Measurements from ENCODE around the gene PIK3CB.
"Not testable (repeated sequence)": the region's sequence is repeated elsewhere in the genome, so short reads cannot be mapped to it uniquely, and the experiment has no call there.

The PIK3CB gene

DNA sequence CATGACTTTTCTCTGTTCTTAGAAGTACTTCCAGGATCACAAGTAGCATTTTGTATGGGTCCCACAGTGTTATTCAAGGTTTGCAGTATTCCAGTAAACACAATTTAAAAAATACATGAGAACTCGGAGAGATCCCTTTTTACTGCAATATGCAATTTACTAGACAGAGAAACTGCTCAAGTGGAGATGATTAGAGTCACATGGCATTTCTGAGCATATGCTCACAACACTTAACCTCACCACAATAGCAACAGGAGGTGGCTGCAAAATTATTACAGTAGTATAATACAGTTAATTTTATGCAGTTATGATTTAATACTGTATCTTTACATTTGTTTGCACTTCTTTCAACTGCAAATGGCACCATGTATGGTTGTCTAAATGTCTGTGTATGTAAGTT lies 87.5 kb downstream of the PIK3CB start:
- no peak for DNase-seq (ENCODE audit: low read depth)

DNA sequence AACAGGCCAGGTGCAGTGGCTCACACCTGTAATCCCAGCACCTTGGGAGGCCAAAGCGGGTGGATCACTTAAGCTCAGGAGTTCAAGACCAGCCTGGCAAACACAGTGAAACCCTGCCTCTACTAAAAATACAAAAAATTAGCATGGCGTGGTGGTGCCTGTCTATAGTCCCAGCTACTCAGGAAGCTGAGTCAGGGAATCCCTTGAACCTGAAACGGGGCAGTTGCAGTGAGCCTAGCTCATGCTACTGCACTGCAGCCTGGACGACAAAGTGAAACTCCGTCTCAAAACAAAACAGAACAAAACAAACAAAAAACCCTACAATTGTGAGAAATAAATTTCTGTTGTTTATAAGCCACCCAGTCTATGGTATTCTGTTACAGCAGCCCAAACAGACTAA lies 94.7 kb downstream of the PIK3CB start:
- no peak for DNase-seq (ENCODE audit: low read depth)

DNA sequence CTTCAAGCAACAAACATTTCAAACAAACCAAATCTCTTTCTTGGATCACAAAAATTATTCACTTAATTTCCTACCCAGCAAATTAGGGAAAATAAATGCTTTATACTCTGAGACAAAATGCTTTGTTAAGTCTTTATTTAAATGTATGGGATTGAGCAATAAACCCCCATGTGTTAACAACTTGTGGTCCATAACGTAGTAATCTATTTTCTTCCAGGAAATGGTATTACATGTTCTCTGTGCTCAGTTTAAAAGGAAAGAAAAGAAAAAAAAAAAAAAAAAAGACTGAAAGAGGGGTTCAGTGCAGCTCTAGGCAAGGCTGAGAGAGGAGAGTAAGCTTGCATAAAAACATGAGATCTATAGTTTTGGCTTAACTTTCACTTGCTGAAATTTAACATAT lies 102.3 kb downstream of the PIK3CB start:
- DNase-seq (ENCODE audit: low read depth): no peak

DNA sequence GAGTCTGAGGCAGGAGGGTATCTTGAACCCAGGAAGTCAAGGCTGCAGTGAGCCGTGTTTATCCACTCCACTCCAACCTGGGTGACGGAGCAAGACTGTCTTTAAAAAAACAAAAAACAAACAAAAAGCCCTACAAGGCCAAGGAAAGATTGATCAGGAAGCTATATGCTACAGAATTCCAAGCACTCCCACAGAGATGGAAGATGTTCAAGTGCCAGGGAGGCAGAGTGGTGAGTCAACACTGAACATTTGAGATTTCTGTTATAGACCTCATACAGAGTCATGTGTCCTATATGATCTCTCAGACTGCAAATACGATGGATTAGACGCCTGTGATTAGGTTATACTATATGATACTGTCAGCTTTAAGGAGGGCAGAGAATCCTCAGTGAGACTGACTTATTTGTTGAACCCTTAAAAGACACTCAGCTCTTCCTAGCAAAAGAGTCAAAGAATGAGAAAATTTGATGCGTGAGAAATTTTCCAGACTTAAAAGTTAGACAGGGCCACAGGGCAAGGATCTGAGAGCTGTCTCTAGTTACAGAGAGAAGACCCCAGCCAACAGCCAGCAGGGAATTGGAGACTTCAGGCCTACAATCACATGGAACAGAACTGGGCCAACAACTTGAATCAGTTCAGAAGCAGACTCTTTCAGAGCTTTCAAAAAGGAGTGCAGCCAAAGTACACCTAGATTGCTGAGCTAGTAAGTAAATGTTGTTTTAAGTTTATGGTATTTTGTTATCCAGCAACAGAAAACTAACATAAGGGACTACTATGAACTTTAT lies 107.6 kb downstream of the PIK3CB start:
- DNase-seq (ENCODE audit: low read depth): no peak

DNA sequence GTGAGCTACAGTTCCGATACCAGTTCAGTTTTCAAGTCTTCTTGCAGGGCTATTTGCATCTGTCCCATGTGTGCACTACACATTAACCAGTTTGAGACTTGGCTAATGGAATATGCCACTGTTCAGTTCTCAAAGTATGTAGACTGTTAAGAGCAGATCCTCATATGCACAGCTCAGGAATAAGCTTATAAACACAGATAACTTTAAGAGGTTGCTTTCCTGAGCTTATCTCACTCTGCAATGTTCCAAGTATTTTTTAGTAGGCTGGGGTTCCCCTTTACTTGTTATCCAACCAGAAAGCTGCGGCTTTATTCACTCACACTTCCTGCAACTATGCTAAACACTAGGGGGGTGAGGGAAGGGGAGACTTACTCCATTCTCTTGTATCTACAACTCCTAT lies 108.7 kb downstream of the PIK3CB start:
- DNase-seq (ENCODE audit: low read depth): not testable (repeated sequence)

DNA sequence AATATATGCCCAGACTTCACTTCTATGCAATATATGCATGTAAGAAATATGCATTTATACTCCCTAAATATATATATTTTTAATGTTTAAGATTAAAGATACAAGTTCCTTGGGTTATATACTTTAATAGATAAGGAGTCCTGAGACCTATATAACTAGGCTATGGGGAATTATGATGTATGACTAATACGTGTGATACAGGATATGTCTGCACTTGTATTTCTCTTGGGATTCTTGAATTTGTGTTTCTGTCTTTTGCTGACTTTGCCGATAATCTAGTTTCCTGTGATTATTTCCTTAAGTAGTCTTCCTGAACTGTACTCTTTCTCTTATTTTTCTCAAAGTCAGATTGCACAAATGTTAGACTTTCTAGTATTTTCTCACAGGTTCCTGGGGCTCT lies 109.6 kb downstream of the PIK3CB start:
- DNase-seq (ENCODE audit: low read depth): no peak

DNA sequence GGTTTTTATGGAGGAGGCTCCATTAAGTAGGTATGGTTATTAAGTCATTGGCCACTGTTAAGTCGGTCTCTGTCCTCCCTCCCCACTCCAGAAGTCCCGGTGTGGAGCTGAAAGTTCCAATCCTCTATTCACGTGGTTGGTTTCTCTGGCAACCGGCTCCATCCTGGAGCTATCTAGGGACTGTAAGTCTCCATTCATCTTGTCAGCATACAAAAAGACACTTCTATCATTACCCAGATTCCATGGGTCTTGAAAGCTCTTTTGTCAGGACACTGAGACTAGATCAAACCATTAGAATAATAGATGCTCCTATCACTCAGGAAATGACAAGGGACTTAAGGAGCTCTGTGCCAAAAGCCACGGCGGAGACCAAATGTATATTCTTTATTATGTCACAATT lies 110.3 kb downstream of the PIK3CB start:
- DNase-seq (ENCODE audit: low read depth): no peak

DNA sequence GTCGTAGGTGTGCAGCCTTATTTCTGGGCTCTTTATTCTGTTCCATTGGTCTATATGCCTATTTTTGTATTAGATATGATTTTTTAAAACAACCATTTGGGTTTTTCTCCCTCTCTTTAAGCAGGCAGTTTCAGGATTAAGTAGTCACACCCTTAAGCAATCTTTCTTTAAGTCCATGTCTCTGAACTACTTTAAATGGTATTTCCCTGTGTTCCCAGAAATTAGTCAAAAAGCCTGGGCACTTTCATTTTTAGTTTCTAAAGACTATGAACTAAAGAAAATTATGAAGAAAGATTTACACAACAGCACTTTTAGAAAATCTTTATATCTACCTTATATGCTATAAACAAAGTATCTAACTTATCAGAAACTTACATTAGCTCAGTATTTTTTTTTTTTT lies 115.9 kb downstream of the PIK3CB start:
- DNase-seq (ENCODE audit: low read depth): no peak

DNA sequence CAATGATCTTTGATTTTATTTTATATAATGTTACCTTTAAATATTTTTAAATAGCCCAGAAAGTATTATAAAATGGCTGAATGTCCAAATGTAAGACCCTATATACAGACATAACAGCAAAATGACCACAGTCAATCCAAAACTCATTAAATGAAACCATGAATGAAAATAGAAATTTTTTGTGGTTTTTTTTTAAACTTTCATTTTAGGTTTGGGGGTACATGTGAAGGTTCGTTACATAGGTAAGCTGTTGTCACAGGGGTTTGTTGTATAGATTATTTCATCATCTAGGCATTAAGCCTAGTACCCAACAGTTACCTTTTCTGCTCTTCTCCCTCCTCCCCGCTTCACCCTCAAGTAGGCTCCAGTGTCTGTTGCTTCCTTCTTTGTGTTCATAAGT lies 117.4 kb downstream of the PIK3CB start:
- DNase-seq (ENCODE audit: low read depth): no peak

DNA sequence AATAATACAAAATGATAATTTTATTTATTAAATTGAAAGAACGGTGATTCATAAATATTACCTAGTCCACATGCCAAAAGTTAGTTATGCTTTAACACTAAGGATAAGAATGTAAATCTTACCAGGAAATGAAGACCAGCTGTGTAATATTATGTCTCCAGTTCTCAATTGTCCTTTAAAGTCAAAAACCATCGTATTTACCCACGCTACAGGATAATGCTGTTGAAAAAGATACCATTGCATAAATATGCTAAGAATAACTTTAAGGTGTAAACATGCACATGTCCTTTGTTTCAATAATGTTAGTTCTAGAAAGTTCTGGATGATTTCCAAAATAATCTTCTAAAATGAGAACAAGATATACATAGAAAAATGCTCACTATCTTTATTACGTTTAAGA lies 122.6 kb downstream of the PIK3CB start:
- no peak for DNase-seq (ENCODE audit: low read depth)

DNA sequence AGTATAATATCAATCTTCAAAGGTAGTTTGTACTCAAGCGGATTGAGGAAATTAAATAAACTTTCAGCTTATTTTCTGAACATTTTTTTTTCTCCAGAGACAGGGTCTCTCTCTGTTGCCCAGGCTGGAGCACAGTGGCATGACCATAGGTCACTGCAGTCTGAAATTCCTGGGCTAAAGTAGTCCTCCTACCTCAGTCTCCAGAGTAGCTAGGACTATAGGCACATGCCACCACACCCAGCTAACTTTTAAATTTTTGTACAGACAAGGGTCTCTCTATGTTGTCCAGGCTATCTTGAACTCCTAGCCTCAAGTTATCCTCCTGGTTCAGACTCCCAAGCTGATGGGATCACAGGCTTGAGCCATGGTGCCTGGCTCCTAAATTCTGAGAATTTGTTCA lies 129.1 kb downstream of the PIK3CB start:
- no peak for DNase-seq (ENCODE audit: low read depth)

DNA sequence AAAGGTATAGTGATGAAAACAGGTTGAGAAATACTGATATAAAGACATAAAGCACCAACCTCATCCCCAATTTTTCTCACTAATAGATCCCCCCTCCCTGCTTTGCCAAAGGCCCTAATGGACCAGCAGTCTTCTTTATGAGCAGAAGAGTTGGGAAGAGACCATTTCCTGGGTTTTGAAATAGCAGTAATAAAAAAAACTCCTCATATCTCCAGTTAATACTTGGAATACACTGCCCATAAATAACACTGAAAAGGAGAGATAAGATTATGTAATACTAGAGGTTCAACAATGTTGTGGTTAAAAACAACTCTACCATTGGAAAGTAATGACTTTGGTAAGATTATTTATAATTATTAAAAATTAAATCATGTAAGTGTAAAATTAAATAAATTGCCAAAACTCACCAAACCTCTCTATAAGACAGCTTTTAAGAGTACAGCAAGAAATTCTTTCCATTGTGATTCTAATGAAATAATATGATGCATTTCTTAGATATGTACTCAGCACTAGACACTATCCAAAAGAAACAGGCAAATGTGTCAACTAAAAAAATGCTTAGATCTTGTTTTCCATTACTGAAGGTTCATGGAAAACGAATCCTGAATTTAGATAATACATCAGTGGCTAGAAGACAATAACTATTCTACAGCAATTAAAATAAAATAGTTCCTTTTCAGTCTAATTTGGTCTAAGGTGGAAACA lies 137.9 kb downstream of the PIK3CB start:
- DNase-seq (ENCODE audit: low read depth): no peak

DNA sequence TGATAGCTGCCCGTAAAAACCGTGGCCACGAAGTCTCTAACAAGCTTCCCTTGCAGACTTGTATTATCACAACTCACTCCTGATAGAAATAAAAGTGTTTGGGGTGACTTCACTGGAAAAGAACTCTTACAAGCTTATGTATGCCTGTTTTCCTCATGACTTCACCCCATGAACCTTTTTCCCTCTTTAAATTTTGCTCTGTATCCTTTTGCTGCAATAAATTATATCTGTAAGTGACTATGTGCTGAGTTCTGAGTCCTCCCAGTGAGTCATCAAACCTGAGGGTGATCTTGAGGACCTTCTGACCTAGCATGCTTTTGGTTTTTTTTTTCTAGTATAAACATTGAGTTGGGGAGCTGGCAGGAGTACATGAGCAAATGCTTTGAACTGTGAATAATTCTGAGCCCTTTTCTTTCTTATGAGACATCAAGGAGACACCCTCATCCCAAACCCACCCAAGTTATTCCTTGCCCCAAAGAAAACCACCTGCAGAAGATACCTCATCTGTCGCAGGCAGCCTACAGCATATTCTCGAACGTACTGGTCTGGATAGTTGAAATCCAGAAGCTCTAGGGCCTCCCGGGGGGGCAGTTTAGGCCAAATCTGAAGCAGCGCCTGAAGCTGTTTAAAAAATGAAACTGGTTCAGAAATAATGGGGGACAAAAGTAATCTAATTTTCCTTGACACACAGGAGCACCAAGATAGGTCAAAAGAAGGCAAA lies 140.3 kb downstream of the PIK3CB start:
- no peak for DNase-seq (ENCODE audit: low read depth)

DNA sequence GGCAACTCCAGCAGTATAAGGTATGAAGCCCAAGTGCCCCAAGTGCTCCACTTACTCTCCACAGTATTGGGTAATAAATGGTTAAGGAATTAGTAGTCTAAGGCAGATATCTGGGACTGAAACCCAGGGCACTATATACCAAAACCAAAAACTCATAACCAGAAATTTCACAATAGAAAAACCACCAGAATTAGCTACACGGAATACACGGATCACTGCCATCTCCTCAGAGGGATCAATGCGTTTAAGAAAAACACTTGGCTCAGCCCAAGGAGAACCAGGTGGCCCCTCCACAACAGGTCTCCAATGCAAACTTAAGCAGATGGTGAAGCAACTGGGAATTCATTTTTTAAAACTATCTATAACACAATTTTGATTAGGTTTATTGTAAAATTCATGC lies 142.6 kb downstream of the PIK3CB start:
- DNase-seq (ENCODE audit: low read depth): no peak

DNA sequence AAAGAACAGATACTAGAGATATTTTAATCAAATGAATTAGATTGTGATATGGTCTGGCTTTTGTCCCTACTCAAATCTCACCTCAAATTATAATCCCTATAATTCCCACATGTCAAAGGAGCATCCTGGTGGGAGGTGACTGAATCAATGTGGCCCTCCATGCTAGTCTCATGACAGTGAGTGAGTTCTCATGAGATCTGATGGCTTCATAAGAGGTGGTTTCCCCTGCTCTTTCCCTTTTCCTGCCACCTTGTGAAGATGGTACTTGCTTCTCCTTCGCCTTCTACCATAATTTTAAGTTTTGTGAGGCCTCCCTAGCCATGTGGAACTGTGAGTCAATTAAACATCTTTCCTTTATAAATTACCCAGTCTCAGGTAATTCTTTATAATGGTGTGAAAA lies 143.4 kb downstream of the PIK3CB start:
- DNase-seq (ENCODE audit: low read depth): no peak

DNA sequence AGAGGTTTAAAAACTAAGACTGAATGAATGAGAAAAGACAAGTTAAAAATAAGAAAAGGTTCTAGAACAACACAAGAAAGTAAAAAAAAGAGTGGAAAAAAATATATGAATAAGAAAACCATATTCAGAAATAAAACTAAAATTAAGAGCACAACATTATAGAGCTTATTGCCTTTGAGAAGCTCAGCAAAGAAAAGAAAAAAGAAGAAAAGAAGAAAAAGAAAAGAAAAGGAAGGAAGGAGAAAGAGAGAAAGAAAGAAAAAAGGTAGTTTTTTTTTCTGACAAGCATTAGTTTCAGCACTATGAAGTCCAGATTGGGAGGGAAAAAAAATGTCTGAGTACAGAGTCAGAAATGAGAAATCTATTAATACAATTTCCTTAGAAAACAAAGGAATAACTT lies 144.7 kb downstream of the PIK3CB start:
- no peak for DNase-seq (ENCODE audit: low read depth)

DNA sequence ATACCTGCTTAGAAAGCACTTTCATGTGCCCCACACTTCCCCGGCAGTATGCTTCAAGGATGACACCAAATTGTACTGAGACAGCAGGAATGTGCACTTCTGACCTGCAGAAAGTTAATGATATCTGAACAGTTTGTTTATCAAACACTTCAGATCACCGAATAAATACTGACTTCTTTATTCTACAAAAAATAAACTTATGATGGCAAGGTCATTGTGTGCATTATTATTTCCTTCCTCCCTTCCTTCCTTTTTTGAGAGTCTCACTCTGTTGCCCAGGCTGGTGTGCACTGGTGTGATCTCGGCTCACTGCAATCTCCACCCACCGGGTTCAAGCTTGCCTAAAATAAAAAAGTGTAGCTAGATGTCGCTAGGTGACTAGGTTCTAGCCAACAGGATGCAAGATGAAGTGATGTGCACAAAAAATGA lies 145.8 kb downstream of the PIK3CB start:
- DNase-seq (ENCODE audit: low read depth): no peak

DNA sequence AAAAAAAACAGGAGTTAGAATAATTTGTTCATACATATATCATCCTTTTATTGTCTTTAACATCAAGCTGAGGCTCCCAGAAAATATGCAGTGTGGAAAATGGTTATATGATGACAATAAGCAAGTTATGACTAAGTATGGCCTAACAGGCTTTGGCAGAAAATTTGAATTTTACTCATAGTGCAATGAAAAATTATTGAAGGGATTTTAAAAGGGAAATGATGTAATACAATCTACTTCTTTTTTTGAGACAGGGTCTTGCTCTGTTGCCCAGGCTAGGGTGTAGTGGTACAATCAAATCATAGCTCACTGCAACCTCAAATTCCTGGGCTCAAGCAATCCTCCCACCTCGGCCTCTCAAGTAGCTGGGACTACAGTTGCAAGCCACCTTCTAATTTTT lies 147.5 kb downstream of the PIK3CB start:
- DNase-seq (ENCODE audit: low read depth): no peak

DNA sequence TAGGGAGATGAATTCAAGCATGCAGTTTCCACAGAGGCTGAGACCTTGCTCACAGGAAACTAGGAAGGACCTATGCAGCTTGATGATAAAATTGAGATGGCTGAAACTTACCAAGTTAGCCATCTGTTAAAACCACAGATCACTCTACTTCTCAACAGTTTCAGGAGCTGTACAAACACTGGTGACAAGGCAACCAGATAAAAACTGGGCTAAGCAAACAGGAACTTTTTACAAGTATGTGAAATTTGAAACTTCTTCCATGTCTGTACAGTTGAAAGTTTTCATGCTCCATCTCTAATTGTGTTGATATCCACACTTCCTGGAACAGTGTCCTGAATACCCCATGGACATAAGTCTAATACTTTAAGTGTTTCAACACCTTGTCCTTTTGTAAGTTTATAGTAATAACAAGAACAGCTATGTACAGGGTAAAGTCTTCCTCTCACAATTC lies 147.9 kb downstream of the PIK3CB start:
- no peak for DNase-seq (ENCODE audit: low read depth)

DNA sequence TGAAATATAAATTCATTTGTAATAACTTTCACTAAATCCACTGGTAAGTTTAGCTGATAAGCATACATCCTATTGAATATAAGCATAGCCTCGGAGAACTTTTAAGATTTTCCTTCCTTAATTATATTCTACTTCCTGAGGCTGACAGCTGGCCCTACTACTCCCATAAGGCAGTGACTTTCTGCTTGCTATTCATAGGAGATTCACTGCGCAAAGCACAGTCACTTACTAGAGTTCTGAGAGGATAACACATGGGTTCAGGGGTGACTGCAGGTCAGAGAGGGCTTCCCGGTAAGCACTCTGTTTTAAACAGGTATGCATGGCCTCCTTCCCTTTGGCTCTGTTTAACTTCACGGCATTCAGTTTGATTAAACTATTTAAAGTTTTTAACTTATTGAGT lies 150.3 kb downstream of the PIK3CB start:
- DNase-seq (ENCODE audit: low read depth): no peak

DNA sequence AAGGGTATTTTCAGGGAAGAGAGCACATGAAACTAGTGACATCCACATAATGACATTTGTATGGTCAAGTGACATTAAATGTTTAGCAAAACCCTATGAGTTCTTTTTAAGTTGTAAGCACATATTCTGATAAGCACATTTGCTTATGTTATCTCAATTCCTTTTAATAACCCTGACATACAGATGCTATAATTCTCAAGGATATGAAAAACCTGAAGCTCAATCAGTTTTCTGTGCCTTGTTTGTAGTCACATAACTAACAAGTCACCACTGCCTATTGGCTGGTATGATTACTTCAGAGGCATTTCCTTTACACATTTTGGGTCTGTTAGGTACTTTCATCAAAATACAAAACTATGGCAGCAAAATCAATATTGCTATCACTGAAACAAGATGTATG lies 152.1 kb downstream of the PIK3CB start:
- DNase-seq (ENCODE audit: low read depth): no peak

DNA sequence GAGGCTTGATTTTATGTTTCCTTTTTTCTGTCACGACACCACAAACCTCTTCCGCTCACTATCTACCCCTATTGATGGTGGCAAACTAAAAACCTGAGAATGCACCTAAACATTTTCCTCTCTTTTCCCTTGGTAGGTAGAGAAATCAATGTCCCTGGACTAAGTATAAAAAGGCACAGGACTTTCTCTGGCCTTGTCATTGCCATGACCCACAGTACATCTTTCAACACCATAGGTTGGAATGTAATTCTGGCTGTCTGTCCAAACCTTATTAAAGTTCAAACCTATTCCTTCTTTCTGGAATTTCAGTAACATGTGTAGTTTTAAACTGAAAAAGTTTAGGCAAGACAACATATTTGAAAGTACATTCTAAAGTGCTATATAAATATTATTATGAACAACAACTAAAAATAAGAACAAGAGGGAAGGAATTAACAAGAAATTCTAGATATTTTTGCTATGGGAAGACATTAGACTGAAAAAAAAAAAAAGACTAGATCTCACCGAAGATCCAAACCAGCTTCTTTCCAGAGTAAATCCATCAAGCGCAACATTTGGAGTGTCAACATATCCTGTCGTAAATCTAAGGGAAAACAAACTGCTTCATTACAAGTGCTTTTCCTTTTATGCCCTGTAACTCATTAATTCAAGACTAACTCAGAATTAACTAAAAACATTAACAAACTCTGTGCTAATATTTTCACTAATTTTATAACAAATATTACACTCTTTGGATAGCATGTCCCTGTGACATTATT lies 153.1 kb downstream of the PIK3CB start:
- DNase-seq (ENCODE audit: low read depth): no peak
